NCI-H187 (cell line): Measurements from ENCODE around the gene DHRS12.
"Not testable (repeated sequence)": the region's sequence is repeated elsewhere in the genome, so short reads cannot be mapped to it uniquely, and the experiment has no call there.

Experiments used
- DNase-seq, 2 experiments: peaks; one replicate each; lab custom pipeline; 2025; lab: John Stamatoyannopoulos, UW

DHRS12 gene

GRCh38 chr13:51827254-51827653, 23.3 kb upstream of the DHRS12 start:
- no peak for DNase-seq

- no peak for DNase-seq
These were observed 22.6 kb upstream of the DHRS12 start for GRCh38 chr13:51826606-51827005.

- no peak for DNase-seq
These were observed 21.8 kb upstream of the DHRS12 start for GRCh38 chr13:51825681-51826254.

GRCh38 chr13:51825165-51825592, 21.2 kb upstream of the DHRS12 start:
- no peak for DNase-seq

GRCh38 chr13:51824712-51825111, 20.7 kb upstream of the DHRS12 start:
- not testable (repeated sequence) for DNase-seq

GRCh38 chr13:51823863-51824262, 19.9 kb upstream of the DHRS12 start:
- no peak for DNase-seq

- no peak for DNase-seq
These were observed 19.4 kb upstream of the DHRS12 start for GRCh38 chr13:51823359-51823758.

GRCh38 chr13:51822106-51822815, 18.3 kb upstream of the DHRS12 start:
- DNase-seq = peak in 1 of 2 experiments; percentile 42

GRCh38 chr13:51821606-51822005, 17.6 kb upstream of the DHRS12 start:
- DNase-seq = no peak

GRCh38 chr13:51820016-51820597, 16.1 kb upstream of the DHRS12 start:
- no peak for DNase-seq

- DNase-seq = no peak
These were observed 15.6 kb upstream of the DHRS12 start for GRCh38 chr13:51819544-51819943.

- DNase-seq = no peak
These were observed 15.0 kb upstream of the DHRS12 start for GRCh38 chr13:51818781-51819511.

- DNase-seq = no peak
These were observed 14.3 kb upstream of the DHRS12 start for GRCh38 chr13:51818276-51818675.

- no peak for DNase-seq
These were observed 13.8 kb upstream of the DHRS12 start for GRCh38 chr13:51817717-51818116.

- DNase-seq = no peak
These were observed 12.8 kb upstream of the DHRS12 start for GRCh38 chr13:51816604-51817249.

- DNase-seq = no peak
These were observed 11.9 kb upstream of the DHRS12 start for GRCh38 chr13:51815848-51816247.

- peak; percentile 41 to 67 for DNase-seq
These were observed 11.1 kb upstream of the DHRS12 start for GRCh38 chr13:51814825-51815650.

GRCh38 chr13:51814071-51814470, 10.1 kb upstream of the DHRS12 start:
- DNase-seq = no peak

GRCh38 chr13:51811920-51812451, 8.0 kb upstream of the DHRS12 start:
- no peak for DNase-seq

- peak; percentile 63 to 64 for DNase-seq
These were observed 7.1 kb upstream of the DHRS12 start for GRCh38 chr13:51811046-51811445.

GRCh38 chr13:51808811-51809210, 4.8 kb upstream of the DHRS12 start:
- no peak for DNase-seq
